ENCODE data around the gene GNAI3. TPM values are rescaled to one million over a fixed set of nuclear protein-coding genes. Genes with fewer than 3 reads are reported as not detected.

Gene GNAI3
- 7.5 TPM for polyA plus RNA-seq
- long read RNA-seq, donor 1, full-length matches to known transcripts = 16 of 16 reads
- long read RNA-seq, donor 1, partial matches to known transcripts = 0 of 16 reads
- long read RNA-seq, donor 1, other reads (novel, unspliced or antisense) = 0 of 16 reads
- long read RNA-seq, donor 2, full-length matches to known transcripts = 31 of 58 reads
- long read RNA-seq, donor 2, partial matches to known transcripts = 27 of 58 reads
- long read RNA-seq, donor 2, other reads (novel, unspliced or antisense) = 0 of 58 reads
- long read RNA-seq, donor 3 = 0 reads
- long read RNA-seq, donor 4, full-length matches to known transcripts = 1 of 1 reads
- long read RNA-seq, donor 4, partial matches to known transcripts = 0 of 1 reads
- long read RNA-seq, donor 4, other reads (novel, unspliced or antisense) = 0 of 1 reads
- long read RNA-seq, donor 5, full-length matches to known transcripts = 23 of 28 reads
- long read RNA-seq, donor 5, partial matches to known transcripts = 5 of 28 reads
- long read RNA-seq, donor 5, other reads (novel, unspliced or antisense) = 0 of 28 reads
- long read RNA-seq, donor 6, full-length matches to known transcripts = 25 of 40 reads
- long read RNA-seq, donor 6, partial matches to known transcripts = 15 of 40 reads
- long read RNA-seq, donor 6, other reads (novel, unspliced or antisense) = 0 of 40 reads
- long read RNA-seq, donor 7, full-length matches to known transcripts = 17 of 25 reads
- long read RNA-seq, donor 7, partial matches to known transcripts = 8 of 25 reads
- long read RNA-seq, donor 7, other reads (novel, unspliced or antisense) = 0 of 25 reads
- long read RNA-seq, donor 8, full-length matches to known transcripts = 28 of 44 reads
- long read RNA-seq, donor 8, partial matches to known transcripts = 16 of 44 reads
- long read RNA-seq, donor 8, other reads (novel, unspliced or antisense) = 0 of 44 reads
- long read RNA-seq, donor 9, full-length matches to known transcripts = 27 of 33 reads
- long read RNA-seq, donor 9, partial matches to known transcripts = 6 of 33 reads
- long read RNA-seq, donor 9, other reads (novel, unspliced or antisense) = 0 of 33 reads
- long read RNA-seq, donor 10, full-length matches to known transcripts = 41 of 47 reads
- long read RNA-seq, donor 10, partial matches to known transcripts = 6 of 47 reads
- long read RNA-seq, donor 10, other reads (novel, unspliced or antisense) = 0 of 47 reads
- long read RNA-seq, donor 11, full-length matches to known transcripts = 25 of 25 reads
- long read RNA-seq, donor 11, partial matches to known transcripts = 0 of 25 reads
- long read RNA-seq, donor 11, other reads (novel, unspliced or antisense) = 0 of 25 reads

- Histone ChIP-seq H3K9me3 (ENCODE audit: control insufficient read depth, low read depth, low read length) (no peaks in the 10 kb centered on the region), H3K36me3 (ENCODE audit: control insufficient read depth, insufficient read depth, low read length) (no peaks in the 10 kb centered on the region), H3K27ac (ENCODE audit: low read length) (peak within 1 kb of the TSS; percentile 95), H3K4me1 (ENCODE audit: control insufficient read depth, insufficient read depth, low read length) (peaks cover 6% of the 10 kb centered on the region), H3K27me3 (ENCODE audit: control insufficient read depth, insufficient read depth, low read length) (no peaks in the 10 kb centered on the region), H3K4me3 (ENCODE audit: low read length) (peak within 1 kb of the TSS; percentile 95)
- WGBS (ENCODE audit: insufficient coverage, low lambda C conversion rate) = 2% methylated on average over 8 of the region's 68 CpGs
- peak; percentile 98 to 99 for DNase-seq
Measured at GRCh38 chr1:109548321-109549267, at the start of gene GNAI3. TSS of gene GNAI3 (plus strand) at chr1:109548615. CDS start at chr1:109548721, 106 bp downstream.

GRCh38 chr1:109499081-109499480 lies 49.3 kb upstream of the GNAI3 start:
- H3K9me3 ChIP-seq (ENCODE audit: control insufficient read depth, low read depth, low read length) = no peaks in the 10 kb centered on the region
- peaks cover 16% of the 10 kb centered on the region for H3K4me1 ChIP-seq (ENCODE audit: control insufficient read depth, insufficient read depth, low read length)
- H3K4me3 ChIP-seq (ENCODE audit: low read length) = no peak overlapping the region
- DNase-seq = no peak
- H3K27ac ChIP-seq (ENCODE audit: low read length) = peak overlapping the region; percentile 11
- 80% methylated on average over 1 of the region's 7 CpGs for WGBS (ENCODE audit: insufficient coverage, low lambda C conversion rate)
- peaks cover 38% of the 10 kb centered on the region for H3K36me3 ChIP-seq (ENCODE audit: control insufficient read depth, insufficient read depth, low read length)
- no peaks in the 10 kb centered on the region for H3K27me3 ChIP-seq (ENCODE audit: control insufficient read depth, insufficient read depth, low read length)

- H3K4me1 ChIP-seq (ENCODE audit: control insufficient read depth, insufficient read depth, low read length) = peaks cover 11% of the 10 kb centered on the region
- no peaks in the 10 kb centered on the region for H3K27me3 ChIP-seq (ENCODE audit: control insufficient read depth, insufficient read depth, low read length)
- peak; percentile 53 to 70 for DNase-seq
- no peak overlapping the region for H3K4me3 ChIP-seq (ENCODE audit: low read length)
- H3K27ac ChIP-seq (ENCODE audit: low read length) = no peak overlapping the region
- no peaks in the 10 kb centered on the region for H3K9me3 ChIP-seq (ENCODE audit: control insufficient read depth, low read depth, low read length)
- no CpG with 5 or more reads among the region's 4 CpGs for WGBS (ENCODE audit: insufficient coverage, low lambda C conversion rate)
- peaks cover 38% of the 10 kb centered on the region for H3K36me3 ChIP-seq (ENCODE audit: control insufficient read depth, insufficient read depth, low read length)
Measured at GRCh38 chr1:109499661-109500536, 48.5 kb upstream of the GNAI3 start.

- no peaks in the 10 kb centered on the region for H3K9me3 ChIP-seq (ENCODE audit: control insufficient read depth, low read depth, low read length)
- H3K36me3 ChIP-seq (ENCODE audit: control insufficient read depth, insufficient read depth, low read length) = peaks cover 35% of the 10 kb centered on the region
- no peak overlapping the region for H3K4me3 ChIP-seq (ENCODE audit: low read length)
- WGBS (ENCODE audit: insufficient coverage, low lambda C conversion rate) = no CpG with 5 or more reads among the region's 5 CpGs
- DNase-seq = peak in 1 of 2 donors; percentile 44
- H3K27ac ChIP-seq (ENCODE audit: low read length) = peak overlapping the region; percentile 5
- H3K4me1 ChIP-seq (ENCODE audit: control insufficient read depth, insufficient read depth, low read length) = peaks cover 10% of the 10 kb centered on the region
- H3K27me3 ChIP-seq (ENCODE audit: control insufficient read depth, insufficient read depth, low read length) = no peaks in the 10 kb centered on the region
Measured at GRCh38 chr1:109500941-109501381, 47.5 kb upstream of the GNAI3 start.

- Histone ChIP-seq H3K4me3 (ENCODE audit: low read length) (no peak overlapping the region), H3K9me3 (ENCODE audit: control insufficient read depth, low read depth, low read length) (no peaks in the 10 kb centered on the region), H3K4me1 (ENCODE audit: control insufficient read depth, insufficient read depth, low read length) (peaks cover 10% of the 10 kb centered on the region), H3K36me3 (ENCODE audit: control insufficient read depth, insufficient read depth, low read length) (peaks cover 26% of the 10 kb centered on the region), H3K27ac (ENCODE audit: low read length) (peak overlapping the region; percentile 5), H3K27me3 (ENCODE audit: control insufficient read depth, insufficient read depth, low read length) (no peaks in the 10 kb centered on the region)
- no CpG with 5 or more reads among the region's 5 CpGs for WGBS (ENCODE audit: insufficient coverage, low lambda C conversion rate)
- no peak for DNase-seq
Measured at GRCh38 chr1:109501644-109502363, 46.6 kb upstream of the GNAI3 start.

GRCh38 chr1:109502364-109502851 lies 46.0 kb upstream of the GNAI3 start:
- peaks cover 10% of the 10 kb centered on the region for H3K4me1 ChIP-seq (ENCODE audit: control insufficient read depth, insufficient read depth, low read length)
- no peak overlapping the region for H3K27ac ChIP-seq (ENCODE audit: low read length)
- H3K36me3 ChIP-seq (ENCODE audit: control insufficient read depth, insufficient read depth, low read length) = peaks cover 20% of the 10 kb centered on the region
- no peak overlapping the region for H3K4me3 ChIP-seq (ENCODE audit: low read length)
- no peak for DNase-seq
- H3K9me3 ChIP-seq (ENCODE audit: control insufficient read depth, low read depth, low read length) = no peaks in the 10 kb centered on the region
- WGBS (ENCODE audit: insufficient coverage, low lambda C conversion rate) = 100% methylated on average over 2 of the region's 3 CpGs
- no peaks in the 10 kb centered on the region for H3K27me3 ChIP-seq (ENCODE audit: control insufficient read depth, insufficient read depth, low read length)

- Histone ChIP-seq H3K36me3 (ENCODE audit: control insufficient read depth, insufficient read depth, low read length) (peaks cover 13% of the 10 kb centered on the region), H3K27ac (ENCODE audit: low read length) (no peak overlapping the region), H3K4me3 (ENCODE audit: low read length) (no peak overlapping the region), H3K4me1 (ENCODE audit: control insufficient read depth, insufficient read depth, low read length) (peaks cover 3% of the 10 kb centered on the region), H3K9me3 (ENCODE audit: control insufficient read depth, low read depth, low read length) (no peaks in the 10 kb centered on the region), H3K27me3 (ENCODE audit: control insufficient read depth, insufficient read depth, low read length) (no peaks in the 10 kb centered on the region)
- no peak for DNase-seq
- WGBS (ENCODE audit: insufficient coverage, low lambda C conversion rate) = no CpG with 5 or more reads among the region's 5 CpGs
Measured at GRCh38 chr1:109503935-109504334, 44.5 kb upstream of the GNAI3 start.

GRCh38 chr1:109504974-109505373 lies 43.4 kb upstream of the GNAI3 start:
- no peak overlapping the region for H3K4me3 ChIP-seq (ENCODE audit: low read length)
- 80% methylated on average over 1 of the region's 1 CpG for WGBS (ENCODE audit: insufficient coverage, low lambda C conversion rate)
- no peak for DNase-seq
- peaks cover 13% of the 10 kb centered on the region for H3K36me3 ChIP-seq (ENCODE audit: control insufficient read depth, insufficient read depth, low read length)
- no peaks in the 10 kb centered on the region for H3K27me3 ChIP-seq (ENCODE audit: control insufficient read depth, insufficient read depth, low read length)
- no peak overlapping the region for H3K27ac ChIP-seq (ENCODE audit: low read length)
- H3K9me3 ChIP-seq (ENCODE audit: control insufficient read depth, low read depth, low read length) = no peaks in the 10 kb centered on the region
- peaks cover 2% of the 10 kb centered on the region for H3K4me1 ChIP-seq (ENCODE audit: control insufficient read depth, insufficient read depth, low read length)

Data from large intestine (tissue), 12 donors.